HG03064 (cell line): ENCODE measurements around the gene POLR2I.

Experiments
- ATAC-seq: cut with Tn5 transposase; IDR thresholded peaks from one replicate; pipeline ENCODE4 v1.9.1; 2021; ENCODE audit warnings: low read depth; ENCODE audit not compliant: unreplicated experiment

POLR2I gene

DNA sequence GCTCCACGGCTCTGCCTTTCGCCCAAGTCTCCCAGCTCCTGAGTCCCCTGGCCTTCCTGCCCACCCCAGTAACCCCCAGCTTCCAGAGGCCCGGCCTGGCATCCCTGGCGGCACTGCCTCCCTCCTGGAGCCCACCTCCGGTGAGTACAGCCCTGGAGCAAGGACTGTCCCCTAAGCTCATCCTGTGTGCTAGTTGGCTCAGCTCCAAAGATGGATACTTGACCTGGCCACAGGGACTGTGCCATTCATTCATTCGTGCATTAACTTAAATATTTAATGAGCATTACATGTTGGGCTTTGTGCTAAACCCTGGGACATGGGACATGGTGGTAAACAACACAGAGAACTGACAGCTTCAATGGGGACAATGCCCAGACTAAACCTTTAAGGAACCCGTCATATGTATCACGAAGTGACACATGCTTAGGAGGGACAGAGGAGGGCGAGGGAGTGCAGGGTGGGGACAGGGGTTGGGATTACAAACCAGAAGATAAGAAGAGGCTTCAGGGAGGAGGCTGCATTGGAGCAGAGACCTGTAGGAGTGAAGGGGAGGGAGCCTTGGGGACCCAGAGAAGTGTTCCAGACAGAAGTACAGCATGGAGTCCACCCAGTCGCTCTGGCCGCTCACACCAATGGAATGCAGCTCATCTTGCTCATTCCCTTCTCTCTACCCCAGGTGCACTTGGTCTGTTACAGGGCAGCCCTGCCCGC, 10.7 kb downstream of the POLR2I start:
- no peak for ATAC-seq

DNA sequence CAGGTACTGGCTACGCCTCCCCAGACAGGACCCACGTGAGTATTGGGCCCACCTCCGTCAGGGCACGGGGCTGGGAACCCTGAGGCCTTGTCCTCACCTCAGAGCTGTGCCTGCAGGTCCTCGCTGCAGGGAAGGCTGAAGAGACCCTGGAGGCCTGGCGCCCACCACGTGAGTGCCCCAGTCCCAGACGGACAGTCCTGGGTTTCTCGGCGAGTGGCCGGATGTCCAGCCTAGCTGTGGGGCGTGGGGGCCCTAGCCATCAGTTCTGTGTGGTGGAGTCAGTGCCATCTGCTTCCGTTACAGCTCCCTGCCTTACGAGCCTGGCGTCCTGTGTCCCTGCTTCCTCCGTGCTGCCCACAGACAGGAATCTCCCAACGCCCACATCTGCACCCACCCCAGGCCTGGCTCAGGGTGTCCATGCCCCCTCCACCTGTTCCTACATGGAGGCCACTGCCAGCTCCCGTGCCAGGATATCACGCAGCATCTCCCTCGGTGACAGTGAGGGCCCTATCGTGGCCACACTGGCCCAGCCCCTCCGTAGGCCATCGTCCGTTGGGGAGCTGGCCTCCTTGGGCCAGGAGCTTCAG, 11.5 kb downstream of the POLR2I start:
- no peak for ATAC-seq

DNA sequence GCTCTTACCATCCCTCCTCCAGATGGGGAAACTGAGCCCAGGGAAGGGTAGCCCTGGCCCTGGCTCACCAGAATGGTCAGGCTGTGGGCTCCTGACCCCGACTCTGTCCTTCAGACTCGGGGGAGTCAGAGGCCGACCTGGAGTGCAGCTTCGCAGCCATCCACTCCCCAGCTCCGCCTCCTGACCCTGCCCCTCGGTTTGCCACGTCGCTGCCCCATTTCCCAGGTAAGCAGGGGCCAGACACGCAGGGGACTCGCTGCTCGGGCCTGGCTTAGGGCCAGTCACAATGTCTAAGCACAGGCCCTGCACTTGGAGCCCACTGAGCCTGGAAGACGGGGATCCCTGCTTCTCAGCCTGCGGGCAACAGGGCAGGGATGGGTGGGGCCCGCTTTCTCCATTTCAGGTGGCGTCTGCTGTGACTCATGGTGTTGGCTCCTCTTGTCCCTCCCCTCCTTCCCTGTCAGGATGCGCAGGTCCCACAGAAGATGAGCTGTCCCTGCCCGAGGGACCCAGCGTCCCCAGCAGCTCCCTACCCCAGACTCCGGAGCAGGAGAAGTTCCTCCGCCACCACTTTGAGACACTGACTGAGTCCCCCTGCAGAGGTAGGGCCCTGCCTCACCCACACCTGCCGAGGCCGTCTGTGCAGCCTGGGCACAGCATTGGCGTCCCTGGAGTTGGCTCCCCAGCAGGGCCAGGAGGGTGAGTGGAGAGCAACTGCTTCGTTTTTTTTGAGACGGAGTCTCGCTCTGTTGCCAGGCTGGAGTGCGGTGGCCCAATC, 12.9 kb downstream of the POLR2I start:
- no peak for ATAC-seq

DNA sequence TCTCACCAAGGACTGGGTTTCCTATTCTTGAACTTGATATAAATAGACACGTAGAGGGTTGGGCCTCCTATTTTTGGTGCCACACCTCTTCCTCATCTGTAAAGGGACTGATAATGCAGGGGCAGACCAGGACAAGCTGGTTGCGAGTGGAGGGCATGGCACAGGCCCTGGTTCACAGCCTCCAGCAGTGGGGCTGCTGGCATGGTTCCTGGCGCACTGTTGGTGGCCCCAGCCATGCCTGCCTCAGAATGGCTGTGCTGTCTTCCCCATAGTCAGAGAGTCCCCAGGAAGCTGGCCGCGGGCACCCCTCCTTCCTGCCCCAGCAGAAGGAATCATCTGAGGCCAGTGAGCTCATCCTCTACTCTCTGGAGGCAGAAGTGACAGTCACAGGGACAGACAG, 14.2 kb downstream of the POLR2I start:
- no peak for ATAC-seq

DNA sequence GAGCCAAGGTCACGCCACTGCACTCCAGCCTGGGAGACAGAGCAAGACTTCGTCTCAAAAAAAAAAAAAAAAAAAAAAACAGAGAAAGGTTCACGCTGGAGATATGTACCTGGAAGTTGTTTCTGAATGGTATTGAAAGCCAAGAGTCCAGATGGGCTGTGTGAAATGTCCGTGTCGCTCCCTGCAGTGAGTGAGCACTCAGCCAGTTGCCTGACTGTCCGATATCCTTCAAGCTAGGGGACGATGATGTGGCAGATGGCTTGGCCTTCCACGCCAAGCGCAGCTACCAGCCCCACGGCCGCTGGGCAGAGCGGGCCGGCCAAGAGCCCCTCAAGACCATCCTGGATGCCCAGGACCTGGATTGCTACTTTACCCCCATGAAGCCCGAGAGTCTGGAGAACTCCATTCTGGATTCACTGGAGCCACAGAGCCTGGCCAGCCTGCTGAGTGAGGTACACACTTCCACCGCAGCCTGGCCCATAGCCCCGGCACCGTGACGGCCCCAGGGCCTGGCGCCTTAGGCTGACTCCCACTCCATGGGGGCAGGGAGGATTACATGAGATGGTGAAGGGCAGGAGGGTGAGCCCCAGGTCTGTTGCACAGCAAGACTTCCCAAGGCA, 15.4 kb downstream of the POLR2I start:
- ATAC-seq: no peak

DNA sequence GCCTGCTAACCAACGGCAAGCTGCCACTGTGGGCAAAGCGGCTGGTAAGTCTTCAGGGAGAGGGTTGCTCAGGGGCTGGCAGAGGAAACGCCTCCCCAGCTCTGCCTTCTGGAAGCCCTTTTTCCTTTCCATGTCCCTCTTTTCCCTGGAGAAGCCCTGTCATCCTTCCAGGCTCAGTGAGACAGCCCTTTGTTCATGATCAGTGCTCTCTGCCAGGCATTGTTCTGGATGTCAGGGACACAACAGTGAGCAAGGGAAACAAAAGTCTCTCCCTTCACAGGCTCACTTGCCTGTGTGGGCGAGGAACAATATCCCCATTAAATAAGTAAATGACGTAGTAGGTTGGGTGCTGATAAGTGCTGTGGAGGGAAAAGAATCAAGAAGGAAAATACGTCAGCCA, 17.6 kb downstream of the POLR2I start:
- no peak for ATAC-seq

DNA sequence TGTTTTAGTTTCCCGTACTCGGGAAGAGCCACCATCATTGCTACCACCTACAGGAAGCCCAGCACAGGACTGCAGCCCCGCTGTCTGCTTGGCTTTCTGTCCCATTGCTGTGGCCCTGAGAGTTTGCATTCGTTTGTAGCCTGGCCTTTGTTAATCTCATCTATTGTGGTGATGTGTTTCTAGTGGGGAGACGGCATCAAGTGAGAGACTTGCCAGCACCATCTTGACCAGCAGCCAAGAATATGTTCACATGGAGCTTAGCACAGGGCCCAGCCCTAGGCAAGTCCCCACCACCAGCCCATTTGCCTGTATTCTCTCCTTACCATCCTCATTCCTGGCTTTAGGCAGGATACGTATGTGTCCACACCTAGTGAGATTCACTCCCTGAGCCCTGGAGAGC, 21.0 kb downstream of the POLR2I start:
- ATAC-seq: no peak

DNA sequence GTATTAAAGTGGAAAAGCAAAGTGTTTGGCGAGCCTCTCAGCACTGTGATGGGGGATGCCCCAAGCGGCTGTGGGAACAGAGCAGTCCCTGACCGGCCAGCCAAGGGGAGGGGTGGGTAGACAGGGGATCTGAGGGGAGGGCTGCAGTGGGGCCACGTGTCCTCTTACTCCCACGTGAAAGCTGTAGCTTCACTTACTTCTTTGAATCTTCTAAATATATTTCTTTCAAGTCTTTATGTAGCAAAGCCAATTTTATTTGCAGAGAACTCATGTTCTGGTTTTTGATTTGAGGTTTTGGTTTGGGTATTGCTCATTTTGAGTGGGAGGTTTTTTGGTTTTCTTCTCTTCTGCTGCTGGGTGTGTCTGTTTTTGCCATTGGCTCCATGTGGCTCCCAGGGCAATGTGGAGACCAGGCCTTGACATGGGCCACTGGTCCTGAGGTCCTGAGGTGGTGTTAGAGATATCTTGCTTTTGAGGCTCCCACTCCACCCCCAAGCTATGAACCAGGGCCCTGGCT, 21.5 kb downstream of the POLR2I start:
- no peak for ATAC-seq

DNA sequence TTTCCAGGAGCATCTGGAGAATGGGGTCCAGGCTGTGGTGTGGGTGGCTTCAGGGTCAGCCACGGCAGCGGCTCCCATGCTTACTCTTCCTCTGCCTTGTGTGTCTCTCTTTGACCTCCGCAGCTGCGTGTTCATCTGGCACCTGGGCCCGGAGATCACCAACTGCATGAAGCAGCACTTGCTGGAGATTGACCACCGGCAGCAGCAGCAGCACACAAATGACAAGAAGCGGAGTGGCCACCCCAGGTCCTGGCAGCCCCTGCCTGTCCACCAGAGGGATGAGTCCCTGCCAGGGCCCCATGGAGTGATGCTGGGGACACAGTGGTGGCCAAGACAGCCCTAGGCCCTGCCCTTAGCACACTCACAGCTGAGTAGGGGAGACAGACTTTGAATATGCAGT, 22.1 kb downstream of the POLR2I start:
- no peak for ATAC-seq

DNA sequence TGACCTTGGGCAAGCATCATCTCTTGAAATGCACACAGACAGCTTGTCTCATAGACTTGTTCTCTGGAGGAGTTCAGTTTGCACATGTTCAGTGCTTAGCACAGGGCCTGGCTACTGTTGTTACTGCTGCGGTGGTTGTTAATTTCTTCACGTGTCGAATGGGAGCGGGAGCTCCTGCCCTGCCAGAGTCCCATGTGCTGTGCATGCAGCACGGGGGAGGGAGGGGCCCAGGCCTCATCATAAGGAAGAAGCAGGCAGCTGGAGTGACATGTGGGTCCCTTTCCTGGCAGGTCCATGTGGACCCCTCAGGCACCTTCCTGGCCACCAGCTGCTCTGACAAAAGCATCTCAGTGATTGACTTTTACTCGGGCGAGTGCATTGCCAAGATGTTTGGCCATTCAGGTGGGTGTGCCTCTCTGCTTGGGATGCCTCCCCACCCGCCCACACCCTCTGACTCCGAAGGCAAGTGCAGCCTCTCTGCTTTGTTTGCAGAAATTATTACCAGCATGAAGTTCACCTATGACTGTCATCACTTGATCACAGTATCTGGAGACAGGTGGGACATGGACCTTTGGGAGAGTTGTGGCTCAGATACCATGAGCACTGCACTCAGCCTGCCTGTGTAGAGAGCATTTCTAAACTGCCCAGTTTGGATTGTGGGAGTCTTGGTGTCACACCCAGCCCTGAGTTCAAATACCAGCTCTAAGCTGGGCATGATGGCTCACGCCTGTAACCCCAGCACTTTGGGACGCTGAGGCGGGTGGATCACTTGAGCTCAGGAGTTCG, 23.6 kb downstream of the POLR2I start:
- no peak for ATAC-seq

DNA sequence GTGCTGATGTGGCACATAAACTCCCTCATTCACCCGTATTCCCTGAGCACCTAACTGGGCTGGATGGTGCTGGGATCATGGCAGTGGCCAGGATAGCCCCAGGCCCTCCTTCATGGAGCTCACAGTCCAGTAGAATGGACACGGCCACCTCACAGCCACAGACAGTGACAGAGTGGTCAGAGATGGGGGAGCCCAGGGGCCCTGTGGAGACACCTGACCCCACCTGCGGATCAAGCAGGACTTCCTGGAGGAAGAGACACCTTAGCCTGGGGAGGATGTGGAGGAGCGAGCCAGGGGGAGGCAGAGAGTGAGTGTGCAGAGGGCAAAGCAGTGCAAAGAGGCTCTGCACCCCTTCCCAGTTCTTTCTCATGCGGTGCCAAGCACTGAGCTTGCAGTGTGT, 24.8 kb downstream of the POLR2I start:
- ATAC-seq: no peak

DNA sequence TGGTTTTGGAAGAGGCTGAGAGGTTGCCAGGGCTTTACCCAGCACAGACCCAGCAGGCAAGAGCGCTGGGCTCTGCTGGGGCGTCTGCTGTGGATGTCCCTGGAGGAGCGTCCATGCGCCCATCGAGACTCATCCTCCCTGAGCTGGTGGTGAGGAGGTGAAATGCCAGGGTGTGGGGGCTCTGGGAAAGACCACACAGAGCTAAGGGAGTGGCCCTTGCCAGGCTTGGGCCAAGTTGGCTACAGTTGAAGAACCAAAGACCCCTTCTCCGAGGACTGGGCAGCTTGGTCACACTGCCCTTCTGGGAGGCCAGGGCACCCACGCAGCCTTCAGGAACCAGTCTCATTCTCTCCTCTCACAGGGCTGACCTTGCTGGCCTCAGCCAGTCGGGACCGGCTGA, 28.3 kb downstream of the POLR2I start:
- no peak for ATAC-seq

DNA sequence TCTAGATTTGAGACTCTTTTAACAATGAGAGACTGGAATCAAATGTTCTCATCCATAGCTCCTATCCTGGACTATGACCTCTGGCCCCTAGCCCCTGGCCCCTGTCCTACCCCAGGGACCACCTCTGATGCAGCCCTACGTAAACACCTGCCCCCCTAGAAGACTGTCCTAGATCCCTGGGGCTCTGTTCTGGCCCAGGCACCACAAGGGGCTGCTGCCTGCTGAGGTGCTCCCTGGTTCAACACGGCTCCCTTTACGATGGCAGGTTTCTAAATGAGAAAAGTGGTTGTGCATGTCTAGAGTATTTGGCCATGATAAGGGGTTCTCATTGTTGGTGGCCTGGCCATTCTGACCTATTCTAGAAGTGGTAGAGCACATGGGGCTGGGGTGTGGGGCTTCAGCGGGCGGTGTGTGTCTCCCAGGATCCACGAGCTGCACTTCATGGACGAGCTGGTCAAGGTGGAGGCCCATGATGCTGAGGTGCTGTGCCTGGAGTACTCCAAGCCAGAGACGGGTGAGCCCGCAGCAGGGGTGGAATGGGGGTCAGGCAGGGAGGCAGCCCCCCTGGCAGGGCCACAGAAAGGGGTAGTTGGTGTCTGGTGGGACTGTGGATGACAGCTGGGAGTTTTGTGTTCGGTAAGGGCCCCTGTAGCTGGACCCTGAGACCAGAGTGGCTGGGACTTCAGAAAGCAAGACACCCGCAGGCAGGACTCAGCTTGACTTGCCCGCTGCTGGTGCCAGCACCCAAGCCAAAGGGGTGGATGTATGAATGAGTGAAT, 30.3 kb downstream of the POLR2I start:
- ATAC-seq: no peak

DNA sequence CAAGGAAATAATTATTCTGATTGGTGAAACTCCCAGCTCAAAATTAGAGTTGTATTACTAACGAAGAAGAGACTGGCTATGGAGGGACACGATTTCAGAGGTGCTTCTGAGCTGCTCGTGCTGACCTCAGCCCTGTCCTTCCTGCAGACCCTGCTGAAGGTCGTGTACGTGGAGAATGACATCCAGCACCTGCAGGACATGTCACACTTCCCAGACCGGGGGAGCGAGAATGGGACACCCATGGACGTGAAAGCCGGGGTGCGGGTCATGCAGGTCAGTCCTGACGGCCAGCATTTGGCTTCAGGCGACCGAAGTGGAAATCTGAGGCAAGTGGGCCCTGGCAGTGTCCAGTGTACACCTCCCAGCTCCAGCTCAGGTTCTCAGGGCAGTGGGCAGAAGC, 31.8 kb downstream of the POLR2I start:
- ATAC-seq: no peak

DNA sequence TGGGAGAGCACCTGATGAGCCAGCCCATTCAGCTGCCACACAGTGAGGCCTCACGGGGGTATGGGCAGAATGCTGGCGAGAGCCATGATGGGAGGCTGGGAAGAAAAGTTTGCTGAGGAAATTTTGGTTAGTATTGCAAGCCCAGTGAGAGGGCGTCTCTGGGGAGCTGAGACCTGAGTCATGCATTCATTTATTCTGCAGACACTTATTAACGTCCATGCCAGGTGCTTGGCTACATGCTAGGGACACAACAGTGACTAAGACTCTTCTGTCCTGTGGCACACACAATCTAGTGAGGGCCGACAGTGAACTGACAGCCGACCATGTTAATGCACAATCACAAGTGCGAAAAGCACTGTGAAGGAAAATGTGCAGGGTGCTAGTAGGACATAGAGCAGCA, 32.8 kb downstream of the POLR2I start:
- ATAC-seq: no peak

DNA sequence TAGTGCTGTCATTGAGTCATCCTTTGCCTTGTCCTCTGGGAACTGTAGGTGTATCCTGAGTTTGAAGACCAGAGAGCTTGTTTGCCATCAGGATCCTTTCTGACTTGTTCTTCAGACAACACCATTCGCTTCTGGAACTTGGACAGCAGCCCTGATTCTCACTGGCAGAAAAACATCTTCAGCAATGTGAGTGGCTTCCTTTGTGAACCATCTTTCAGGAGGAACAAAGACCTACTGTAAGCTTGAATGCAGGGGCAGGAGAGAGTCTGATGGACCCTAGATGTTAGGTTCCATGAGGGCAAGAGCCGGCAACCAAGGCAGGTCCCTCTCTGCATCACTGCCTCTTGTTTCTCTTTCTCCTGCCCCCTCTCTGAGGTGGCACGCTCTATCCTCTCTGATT, 33.3 kb downstream of the POLR2I start:
- no peak for ATAC-seq

DNA sequence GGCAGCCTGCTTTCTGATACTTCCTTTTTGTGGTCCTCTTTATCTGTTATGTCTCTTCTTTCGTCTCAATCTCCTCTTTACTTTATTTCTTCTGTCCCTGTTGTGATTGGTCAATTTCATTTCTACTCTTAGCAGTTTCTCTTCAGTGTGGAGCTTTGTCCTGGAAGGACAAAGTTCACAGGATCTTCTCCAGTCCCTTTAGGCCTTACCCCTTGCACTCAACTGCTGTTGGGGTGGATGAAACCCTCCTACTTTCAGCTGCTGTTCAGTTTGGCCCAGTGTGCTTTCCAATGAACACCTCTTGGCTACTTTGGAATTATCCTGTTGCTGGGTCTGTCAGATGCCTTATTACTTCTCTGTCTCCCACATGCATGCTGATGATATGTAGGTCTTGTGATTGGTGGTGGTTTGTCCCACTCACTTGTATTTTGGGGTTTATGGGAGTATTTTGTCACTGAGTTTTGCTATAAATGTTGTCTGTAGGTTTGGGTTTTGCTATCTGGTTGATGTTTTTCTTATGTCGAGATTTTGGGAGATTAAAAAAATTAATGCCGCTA, 35.2 kb downstream of the POLR2I start:
- no peak for ATAC-seq

DNA sequence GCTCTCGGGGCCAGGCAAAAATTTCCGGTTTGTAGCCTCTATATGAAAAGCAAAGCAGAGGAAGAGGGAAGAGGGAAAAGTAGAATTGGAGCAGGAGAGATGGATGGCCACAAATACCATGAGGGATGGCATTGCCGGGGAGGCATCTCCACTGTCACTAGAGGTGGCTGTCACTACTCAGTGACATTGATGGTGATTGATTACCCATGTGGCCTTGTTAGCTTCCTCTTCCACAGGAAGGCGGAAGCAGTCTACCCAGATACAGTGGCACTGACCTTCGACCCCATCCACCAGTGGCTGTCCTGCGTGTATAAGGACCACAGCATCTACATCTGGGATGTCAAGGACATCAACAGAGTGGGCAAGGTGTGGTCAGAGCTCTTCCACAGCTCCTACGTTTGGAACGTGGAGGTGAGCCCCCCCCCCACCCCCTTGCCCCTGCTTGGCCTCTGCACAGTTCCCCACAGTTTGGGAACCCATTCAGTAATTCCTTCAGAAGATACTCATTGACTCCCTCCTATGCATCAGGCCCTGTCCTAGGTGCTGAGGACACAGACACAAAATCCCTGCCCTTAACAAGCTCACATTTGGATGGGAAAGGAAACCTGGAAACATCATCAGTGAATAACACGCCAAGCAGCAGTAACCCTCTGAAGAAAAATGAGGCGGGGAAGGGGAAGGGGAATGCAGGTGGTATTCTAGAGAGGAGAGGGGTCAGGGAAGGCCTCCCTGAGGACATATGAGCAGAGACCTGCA, 41.4 kb downstream of the POLR2I start:
- ATAC-seq: no peak

DNA sequence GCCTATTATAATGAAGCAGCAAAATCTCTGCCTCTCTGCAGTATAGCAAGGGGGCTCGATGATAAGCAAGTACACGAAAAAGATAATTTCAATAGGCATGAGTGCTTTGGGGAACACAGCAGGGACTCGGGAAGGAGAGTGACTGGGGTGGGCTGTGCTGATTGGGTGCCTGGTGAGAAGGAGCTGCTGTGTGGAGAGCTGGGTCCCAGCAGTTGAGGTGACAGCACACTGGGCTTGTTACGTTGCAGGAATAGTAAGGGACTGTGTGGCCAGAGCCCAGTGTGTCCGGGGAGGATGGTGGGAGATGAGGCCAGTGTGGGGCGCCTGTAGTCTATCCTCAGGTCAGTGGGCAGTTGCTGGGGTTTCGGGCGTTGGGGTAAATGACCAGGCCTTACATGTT, 42.6 kb downstream of the POLR2I start:
- no peak for ATAC-seq
